Measurements from ENCODE around the gene HPCA. TPM values are rescaled to one million over a fixed set of nuclear protein-coding genes. Genes with fewer than 3 reads are reported as not detected.

HPCA gene
- total and polyA plus RNA-seq, 11 donors: 0.29 TPM; not detected in 10

DNA sequence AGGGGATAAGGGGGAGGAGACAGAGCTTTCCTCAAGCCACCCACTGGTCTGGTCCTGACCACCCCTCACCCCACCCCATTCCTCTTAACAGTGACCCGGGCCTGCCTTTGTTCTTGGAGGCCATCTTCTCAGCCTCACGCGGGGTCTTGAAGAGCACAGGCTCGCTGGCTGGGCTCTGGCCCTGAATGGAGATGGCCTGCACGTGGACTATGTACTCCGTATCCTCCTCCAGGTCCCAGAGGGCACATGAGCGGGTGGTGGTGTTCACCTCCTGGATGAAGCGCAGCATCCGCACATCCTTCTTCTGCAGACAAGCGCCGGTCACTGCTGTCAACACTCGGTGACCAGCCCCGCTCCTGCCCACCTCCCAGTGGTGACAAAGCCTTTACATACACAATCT is 18.2 kb upstream of the HPCA start:
- H3K9me3 ChIP-seq: no peaks in the 10 kb centered on the region
- intact Hi-C loops (cut with DNase I): loop anchor here in 2 of 10 donors (5.0 to 10.0 kb wide), 3 partner anchors 46 to 163 kb away; partner anchors contain the start of gene SYNC (in 1 of the 2)
- no peak overlapping the region for H3K4me3 ChIP-seq
- DNase-seq: no peak
- no peak for ATAC-seq
- WGBS, 4 donors: 91 to 92% (median 92%) methylated on average over 12 to 13 of the region's 13 CpGs
- H3K27ac ChIP-seq: no peak overlapping the region
- no peak for TF ChIP-seq POLR2A (IDR thresholded peaks at IDR 0.05)
- TF ChIP-seq, protein P1, sequence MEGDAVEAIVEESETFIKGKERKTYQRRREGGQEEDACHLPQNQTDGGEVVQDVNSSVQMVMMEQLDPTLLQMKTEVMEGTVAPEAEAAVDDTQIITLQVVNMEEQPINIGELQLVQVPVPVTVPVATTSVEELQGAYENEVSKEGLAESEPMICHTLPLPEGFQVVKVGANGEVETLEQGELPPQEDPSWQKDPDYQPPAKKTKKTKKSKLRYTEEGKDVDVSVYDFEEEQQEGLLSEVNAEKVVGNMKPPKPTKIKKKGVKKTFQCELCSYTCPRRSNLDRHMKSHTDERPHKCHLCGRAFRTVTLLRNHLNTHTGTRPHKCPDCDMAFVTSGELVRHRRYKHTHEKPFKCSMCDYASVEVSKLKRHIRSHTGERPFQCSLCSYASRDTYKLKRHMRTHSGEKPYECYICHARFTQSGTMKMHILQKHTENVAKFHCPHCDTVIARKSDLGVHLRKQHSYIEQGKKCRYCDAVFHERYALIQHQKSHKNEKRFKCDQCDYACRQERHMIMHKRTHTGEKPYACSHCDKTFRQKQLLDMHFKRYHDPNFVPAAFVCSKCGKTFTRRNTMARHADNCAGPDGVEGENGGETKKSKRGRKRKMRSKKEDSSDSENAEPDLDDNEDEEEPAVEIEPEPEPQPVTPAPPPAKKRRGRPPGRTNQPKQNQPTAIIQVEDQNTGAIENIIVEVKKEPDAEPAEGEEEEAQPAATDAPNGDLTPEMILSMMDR (IDR thresholded peaks at IDR 0.05): no peak
- H3K27me3 ChIP-seq: peaks cover 0 to 25% (median 0%) of the 10 kb centered on the region in 9 donors
- H3K4me1 ChIP-seq: peaks cover 0 to 61% (median 22%) of the 10 kb centered on the region in 12 donors
- peaks cover 0 to 13% (median 5%) of the 10 kb centered on the region in 9 donors for H3K36me3 ChIP-seq

DNA sequence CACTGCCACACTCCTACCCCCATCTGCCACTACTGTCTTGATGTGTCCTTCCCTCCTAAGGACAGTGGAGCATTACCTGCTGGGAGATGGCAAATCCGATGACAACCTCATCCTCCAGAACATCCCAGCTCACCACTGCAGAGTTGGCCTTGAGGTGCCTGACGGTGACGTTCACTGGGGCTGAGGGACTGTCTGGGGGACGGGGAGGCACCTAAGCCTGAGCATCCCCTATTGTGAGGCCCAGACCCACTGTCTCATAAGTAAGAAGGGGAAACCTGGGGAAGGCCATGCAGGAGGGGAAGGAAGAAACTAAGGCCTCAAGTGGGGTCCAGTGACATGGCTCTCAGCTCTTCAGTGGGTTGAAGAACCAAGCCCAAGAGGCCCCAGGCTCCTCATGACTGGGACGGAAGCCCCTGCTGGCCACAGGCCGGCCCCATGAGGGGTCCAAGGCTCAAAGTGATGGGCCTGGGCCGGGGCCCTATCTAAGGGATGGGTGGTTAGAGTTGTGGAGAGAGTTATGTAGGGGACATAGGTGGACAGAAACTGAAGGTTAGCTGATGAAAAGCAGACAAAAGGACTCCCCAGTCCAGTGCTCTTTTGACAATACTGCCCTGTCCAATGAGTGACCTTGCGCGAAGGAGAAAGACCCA is 17.4 kb upstream of the HPCA start:
- Histone ChIP-seq H3K9me3 (no peaks in the 10 kb centered on the region), H3K4me3 (no peak overlapping the region), H3K27ac (no peak overlapping the region), H3K4me1 (peaks cover 0 to 55% (median 21%) of the 10 kb centered on the region in 12 donors), H3K27me3 (peaks cover 0 to 25% (median 0%) of the 10 kb centered on the region in 9 donors), H3K36me3 (peaks cover 0 to 6% (median 0%) of the 10 kb centered on the region in 9 donors)
- no peak for TF ChIP-seq POLR2A (IDR thresholded peaks at IDR 0.05)
- TF ChIP-seq, protein P1 (IDR thresholded peaks at IDR 0.05): no peak
- ATAC-seq (no peak), DNase-seq (no peak)
- intact Hi-C loops (cut with DNase I): loop anchor here in 2 of 10 donors (5.0 to 10.0 kb wide), 3 partner anchors 47 to 164 kb away; partner anchors contain the start of gene SYNC (in 1 of the 2)
- WGBS, 4 donors: 91 to 99% (median 94%) methylated on average over 9 of the region's 9 CpGs

DNA sequence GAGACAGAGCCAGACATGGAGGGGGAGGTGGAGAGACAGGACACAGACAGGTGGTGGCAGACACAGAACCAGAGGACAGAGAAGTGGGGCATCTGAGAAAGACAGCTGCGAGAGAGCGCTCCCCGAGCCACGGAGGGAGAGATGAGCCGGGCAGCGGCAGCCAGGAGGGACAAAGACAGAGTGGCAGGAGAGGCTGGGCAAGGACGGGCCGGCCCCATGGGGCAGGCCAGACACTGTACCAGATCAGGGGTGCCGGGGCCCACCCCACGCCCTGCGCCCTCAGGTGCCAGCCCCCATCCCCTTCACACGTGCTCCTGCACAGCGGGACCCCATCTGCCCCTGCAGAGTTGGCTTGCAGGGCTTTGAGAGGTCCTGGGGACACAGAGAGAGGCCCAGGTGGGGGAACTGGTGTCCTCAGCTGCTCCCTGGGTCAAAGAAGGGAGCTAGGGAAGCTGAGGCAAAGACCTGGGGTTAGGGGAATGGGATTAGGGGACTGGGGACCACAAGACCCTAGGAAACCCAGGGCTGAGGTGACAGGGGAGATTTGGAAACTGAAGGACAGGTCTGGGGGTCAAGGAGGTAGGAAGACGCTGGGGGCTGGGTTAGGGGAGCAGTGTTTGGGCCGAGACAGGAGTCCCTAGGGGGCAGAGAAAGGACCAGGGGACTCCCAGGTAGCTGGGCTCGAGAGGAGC is 16.2 kb upstream of the HPCA start:
- H3K27me3 ChIP-seq: peaks cover 0 to 25% (median 0%) of the 10 kb centered on the region in 9 donors
- ATAC-seq (peak in 3 of 4 donors; percentile 8 to 21 (median 16)), DNase-seq (peak in 1 of 5 donors; percentile 37)
- intact Hi-C loops (cut with DNase I): loop anchor here (5.0 to 10.0 kb wide), 8 partner anchors 43 to 465 kb away; partner anchors contain the start of genes S100PBP (in 5 of the 10), YARS1 (in 5 of the 10), AZIN2 (in 1 of the 10) and SYNC (in 1 of the 10)
- H3K4me3 ChIP-seq: peak overlapping the region in 11 of 12 donors; percentile 24 to 70 (median 47)
- TF ChIP-seq, protein P1 (IDR thresholded peaks at IDR 0.05): no peak
- no peak for TF ChIP-seq POLR2A (IDR thresholded peaks at IDR 0.05)
- WGBS, 4 donors: 39 to 48% (median 45%) methylated on average over 14 to 16 of the region's 16 CpGs
- H3K36me3 ChIP-seq: no peaks in the 10 kb centered on the region
- H3K27ac ChIP-seq: peak overlapping the region in 8 of 12 donors; percentile 19 to 70 (median 54)
- no peaks in the 10 kb centered on the region for H3K9me3 ChIP-seq
- H3K4me1 ChIP-seq: peaks cover 0 to 44% (median 19%) of the 10 kb centered on the region in 12 donors

Measured in heart left ventricle (tissue), 16 donors.